Effector memory CD4-positive, alpha-beta T cell (primary cell): ENCODE results near the gene TGFBI.

Experiments used
- DNase-seq, 3 donors: peaks; one replicate each; pipeline ENCODE4 v3.0.0-alpha.2; 2020
- H3K27ac ChIP-seq: 2 replicates; pipeline ENCODE4 v1.7.0; 2013; ENCODE audit warnings: mild to moderate bottlenecking, low read length, moderate library complexity; ENCODE audit not compliant: insufficient read depth, poor library complexity, severe bottlenecking
- H3K27me3 ChIP-seq: replicated peaks from 2 replicates; pipeline ENCODE4 v1.7.0; 2013; ENCODE audit warnings: mild to moderate bottlenecking, low read length; ENCODE audit not compliant: insufficient read depth, control insufficient read depth, poor library complexity, severe bottlenecking
- H3K36me3 ChIP-seq: 2 replicates; pipeline ENCODE4 v1.7.0; 2013; ENCODE audit warnings: mild to moderate bottlenecking, low read length, moderate library complexity; ENCODE audit not compliant: control insufficient read depth, insufficient read depth
- H3K4me1 ChIP-seq: 2 replicates; pipeline ENCODE4 v1.7.0; 2013; ENCODE audit warnings: low read length, mild to moderate bottlenecking; ENCODE audit not compliant: control insufficient read depth, insufficient read depth, poor library complexity, severe bottlenecking
- H3K4me3 ChIP-seq: 2 replicates; pipeline ENCODE4 v1.7.0; 2013; ENCODE audit warnings: low read length, low read depth, mild to moderate bottlenecking; ENCODE audit not compliant: insufficient read depth, poor library complexity, severe bottlenecking
- H3K9me3 ChIP-seq: 2 replicates; pipeline ENCODE4 v1.7.0; 2013; ENCODE audit warnings: mild to moderate bottlenecking, low read length, moderate library complexity; ENCODE audit not compliant: control insufficient read depth

The TGFBI gene

GRCh38 chr5:136014049-136015002 lies 14.5 kb upstream of the TGFBI start:
- H3K4me1 ChIP-seq = no peaks in the 10 kb centered on the region

GRCh38 chr5:136015003-136015375 lies 13.8 kb upstream of the TGFBI start:
- DNase-seq = no peak
- Histone ChIP-seq H3K9me3 (no peaks in the 10 kb centered on the region), H3K27me3 (no peaks in the 10 kb centered on the region), H3K4me3 (no peak overlapping the region), H3K27ac (no peak overlapping the region), H3K36me3 (no peaks in the 10 kb centered on the region), H3K4me1 (no peaks in the 10 kb centered on the region)

More at GRCh38 chr5:136014049-136015002, 14.5 kb upstream of the TGFBI start:
- Histone ChIP-seq H3K4me3 (no peak overlapping the region), H3K27me3 (no peaks in the 10 kb centered on the region), H3K36me3 (no peaks in the 10 kb centered on the region), H3K27ac (no peak overlapping the region), H3K9me3 (no peaks in the 10 kb centered on the region)
- DNase-seq = no peak

- H3K36me3 ChIP-seq = no peaks in the 10 kb centered on the region
- H3K27me3 ChIP-seq = no peaks in the 10 kb centered on the region
- H3K27ac ChIP-seq = no peak overlapping the region
- DNase-seq = no peak
- H3K4me1 ChIP-seq = no peaks in the 10 kb centered on the region
- no peaks in the 10 kb centered on the region for H3K9me3 ChIP-seq
- H3K4me3 ChIP-seq = no peak overlapping the region
Observed at GRCh38 chr5:136015966-136016650, 12.7 kb upstream of the TGFBI start.

- no peak overlapping the region for H3K27ac ChIP-seq
- no peaks in the 10 kb centered on the region for H3K9me3 ChIP-seq
- no peaks in the 10 kb centered on the region for H3K27me3 ChIP-seq
- no peak overlapping the region for H3K4me3 ChIP-seq
- no peaks in the 10 kb centered on the region for H3K4me1 ChIP-seq
- H3K36me3 ChIP-seq = no peaks in the 10 kb centered on the region
- no peak for DNase-seq
Observed at GRCh38 chr5:136016945-136017530, 11.8 kb upstream of the TGFBI start.

GRCh38 chr5:136018814-136019783 lies 9.7 kb upstream of the TGFBI start:
- H3K4me3 ChIP-seq = no peak overlapping the region
- H3K27ac ChIP-seq = no peak overlapping the region
- no peak for DNase-seq
- H3K4me1 ChIP-seq = no peaks in the 10 kb centered on the region
- no peaks in the 10 kb centered on the region for H3K9me3 ChIP-seq
- H3K27me3 ChIP-seq = no peaks in the 10 kb centered on the region
- H3K36me3 ChIP-seq = no peaks in the 10 kb centered on the region

- Histone ChIP-seq H3K9me3 (no peaks in the 10 kb centered on the region), H3K36me3 (no peaks in the 10 kb centered on the region), H3K27me3 (no peaks in the 10 kb centered on the region), H3K4me1 (no peaks in the 10 kb centered on the region), H3K27ac (no peak overlapping the region), H3K4me3 (no peak overlapping the region)
- no peak for DNase-seq
Observed at GRCh38 chr5:136020001-136020382, 8.8 kb upstream of the TGFBI start.

GRCh38 chr5:136020383-136021015 lies 8.3 kb upstream of the TGFBI start:
- Histone ChIP-seq H3K27ac (no peak overlapping the region), H3K36me3 (no peaks in the 10 kb centered on the region), H3K27me3 (no peaks in the 10 kb centered on the region), H3K9me3 (no peaks in the 10 kb centered on the region), H3K4me1 (no peaks in the 10 kb centered on the region), H3K4me3 (no peak overlapping the region)
- peak in 1 of 3 donors; percentile 4 for DNase-seq

GRCh38 chr5:136021016-136021405 lies 7.8 kb upstream of the TGFBI start:
- Histone ChIP-seq H3K4me1 (no peaks in the 10 kb centered on the region), H3K27ac (no peak overlapping the region)

GRCh38 chr5:136022965-136023364 lies 5.8 kb upstream of the TGFBI start:
- H3K27me3 ChIP-seq = no peaks in the 10 kb centered on the region
- H3K4me1 ChIP-seq = no peaks in the 10 kb centered on the region
- H3K27ac ChIP-seq = no peak overlapping the region
- no peak for DNase-seq
- H3K9me3 ChIP-seq = no peaks in the 10 kb centered on the region
- no peaks in the 10 kb centered on the region for H3K36me3 ChIP-seq
- H3K4me3 ChIP-seq = no peak overlapping the region

More at GRCh38 chr5:136021016-136021405, 7.8 kb upstream of the TGFBI start:
- DNase-seq = no peak
- Histone ChIP-seq H3K4me3 (no peak overlapping the region), H3K9me3 (no peaks in the 10 kb centered on the region), H3K36me3 (no peaks in the 10 kb centered on the region), H3K27me3 (no peaks in the 10 kb centered on the region)
